Tibial artery (tissue), 4 donors: ENCODE data around the gene SNX15.

ENCODE experiments used
- DNase-seq, 2 donors: peaks; one replicate each; pipeline ENCODE4 v3.0.0-alpha.2; 2019
- H3K27ac ChIP-seq, 2 donors: fragments of 200-600 bp; sonication (generic) in 1 of 2; 1 replicate in 1 of 2; 2 replicates in 1 of 2; pipeline ENCODE4 v1.5.1; 2018 to 2019; ENCODE audit warnings: mild to moderate bottlenecking in 1 of 2
- H3K27me3 ChIP-seq, 2 donors: fragments of 200-600 bp; sonication (generic) in 1 of 2; one replicate each; pipeline versions ENCODE4 v1.5.1 to v1.6.0; 2016 to 2019
- H3K36me3 ChIP-seq, 3 donors: fragments of 200-600 bp; sonication (generic) in 2 of 3; one replicate each; pipeline ENCODE4 v1.5.1; 2016 to 2019; ENCODE audit warnings: mild to moderate bottlenecking in 2 of 3
- H3K4me1 ChIP-seq, 4 donors: fragments of 200-600 bp; sonication (generic) in 2 of 4; 1 replicate in 3 of 4; 2 replicates in 1 of 4; pipeline ENCODE4 v1.5.1; 2016 to 2019
- H3K4me3 ChIP-seq, 2 donors: fragments of 200-600 bp; sonication (generic) in 1 of 2; 1 replicate in 1 of 2; 2 replicates in 1 of 2; pipeline ENCODE4 v1.5.1; 2018 to 2019; ENCODE audit warnings: mild to moderate bottlenecking in 2 of 2
- H3K9me3 ChIP-seq, 3 donors: fragments of 200-600 bp; sonication (generic) in 1 of 3; one replicate each; pipeline ENCODE4 v1.5.1; 2016 to 2019
- CTCF ChIP-seq, 2 experiments: fragments of 200-600 bp in 1 of 2; fragments of 450-650 bp in 1 of 2; IDR thresholded peaks; one replicate each; pipeline ENCODE4 v1.5.1; 2017 to 2019; ENCODE audit warnings: antibody characterized with exemption in 2 of 2, mild to moderate bottlenecking in 1 of 2, moderate library complexity in 1 of 2
- intact Hi-C: fragments of 100-400 bp; cut with DNase I; formaldehyde crosslinking; loops from one replicate; pipeline ENCODE4 v1.15.0; 2023; ENCODE audit warnings: low total_unique reads

Gene SNX15

GRCh38 chr11:65051398-65051858 lies 24.2 kb downstream of the SNX15 start:
- H3K4me3 ChIP-seq, result no peak overlapping the region
- intact Hi-C loops, result no loop called here
- no peaks in the 10 kb centered on the region for H3K36me3 ChIP-seq
- H3K4me1 ChIP-seq, result peaks cover 0 to 19% (median 10%) of the 10 kb centered on the region in 4 donors
- H3K27ac ChIP-seq, result no peak overlapping the region
- no peak for DNase-seq
- peaks cover 0 to 8% of the 10 kb centered on the region in 2 donors for H3K27me3 ChIP-seq
- TF ChIP-seq CTCF (IDR thresholded peaks at IDR 0.05), result no peak
- H3K9me3 ChIP-seq, result no peaks in the 10 kb centered on the region

GRCh38 chr11:65053827-65054508 lies 26.7 kb downstream of the SNX15 start:
- Histone ChIP-seq H3K4me3 (no peak overlapping the region), H3K27me3 (peaks cover 0 to 12% of the 10 kb centered on the region in 2 donors), H3K9me3 (no peaks in the 10 kb centered on the region), H3K4me1 (no peaks in the 10 kb centered on the region), H3K27ac (no peak overlapping the region), H3K36me3 (no peaks in the 10 kb centered on the region)
- intact Hi-C loops, result no loop called here
- no peak for DNase-seq
- TF ChIP-seq CTCF (IDR thresholded peaks at IDR 0.05), result no peak

- Histone ChIP-seq H3K4me1 (no peaks in the 10 kb centered on the region), H3K36me3 (no peaks in the 10 kb centered on the region), H3K4me3 (no peak overlapping the region), H3K27me3 (peaks cover 0 to 13% of the 10 kb centered on the region in 2 donors), H3K27ac (no peak overlapping the region), H3K9me3 (no peaks in the 10 kb centered on the region)
- TF ChIP-seq CTCF (IDR thresholded peaks at IDR 0.05), result no peak
- intact Hi-C loops, result no loop called here
- no peak for DNase-seq
Observed at GRCh38 chr11:65055538-65055937, 28.3 kb downstream of the SNX15 start.

- Histone ChIP-seq H3K27me3 (peaks cover 0 to 14% of the 10 kb centered on the region in 2 donors), H3K9me3 (no peaks in the 10 kb centered on the region)
- intact Hi-C loops, result no loop called here
Observed at GRCh38 chr11:65056999-65057398, 29.8 kb downstream of the SNX15 start.

GRCh38 chr11:65057526-65057925 lies 30.3 kb downstream of the SNX15 start:
- TF ChIP-seq CTCF (IDR thresholded peaks at IDR 0.05), result no peak
- Histone ChIP-seq H3K27ac (no peak overlapping the region), H3K9me3 (no peaks in the 10 kb centered on the region), H3K36me3 (no peaks in the 10 kb centered on the region), H3K27me3 (peaks cover 0 to 12% of the 10 kb centered on the region in 2 donors), H3K4me3 (no peak overlapping the region), H3K4me1 (no peaks in the 10 kb centered on the region)
- intact Hi-C loops, result no loop called here
- no peak for DNase-seq

More at GRCh38 chr11:65056999-65057398, 29.8 kb downstream of the SNX15 start:
- TF ChIP-seq CTCF (IDR thresholded peaks at IDR 0.05), result no peak
- no peak overlapping the region for H3K27ac ChIP-seq
- no peak overlapping the region for H3K4me3 ChIP-seq
- DNase-seq, result no peak
- no peaks in the 10 kb centered on the region for H3K4me1 ChIP-seq
- no peaks in the 10 kb centered on the region for H3K36me3 ChIP-seq
